HG03280 (cell line): Measurements from ENCODE around the gene GULP1.
A peak's percentile ranks its signal among the peaks of the same experiment; 100 is the strongest.
"Not testable (repeated sequence)": the region's sequence is repeated elsewhere in the genome, so short reads cannot be mapped to it uniquely, and the experiment has no call there.

ENCODE experiments used
- ATAC-seq: cut with Tn5 transposase; IDR thresholded peaks from one replicate; pipeline ENCODE4 v1.9.1; 2021; ENCODE audit warnings: mild to moderate bottlenecking, moderate library complexity; ENCODE audit not compliant: unreplicated experiment

The GULP1 gene

DNA sequence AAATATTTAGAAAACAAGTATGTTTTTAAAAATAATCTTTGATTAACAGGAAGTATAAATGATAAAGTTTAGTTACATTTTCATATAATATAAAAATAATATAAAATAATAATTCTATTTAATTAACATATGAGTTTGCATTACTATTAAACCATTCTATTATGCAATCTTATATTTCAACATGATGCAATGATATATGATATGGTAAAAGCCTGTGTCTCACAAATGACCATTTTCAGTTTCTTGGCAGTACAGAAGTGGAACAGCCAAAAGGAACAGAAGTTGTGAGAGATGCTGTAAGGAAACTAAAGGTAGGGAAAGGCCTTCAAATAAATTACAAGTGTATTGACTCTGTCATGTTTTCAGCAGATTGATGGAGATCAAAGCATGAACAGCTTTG, 230.8 kb downstream of the GULP1 start:
- no peak for ATAC-seq

DNA sequence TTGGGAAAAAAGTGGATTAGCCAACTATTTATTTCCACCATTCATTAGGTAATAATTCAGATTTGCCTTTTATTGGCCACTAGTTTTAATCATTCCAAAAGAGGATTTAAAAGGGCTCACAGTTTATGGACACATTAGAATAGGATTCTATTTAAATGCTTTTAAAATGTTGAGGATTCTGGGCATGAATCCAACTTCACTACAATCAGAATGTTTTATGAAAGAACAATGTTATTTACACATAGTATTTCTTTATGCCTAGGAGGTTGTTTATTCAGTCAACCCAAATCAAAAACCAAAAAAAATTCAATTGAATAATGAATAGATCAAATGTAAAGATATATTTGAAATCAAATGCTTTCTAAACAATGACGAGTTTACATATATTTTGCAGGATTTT, 232.2 kb downstream of the GULP1 start:
- no peak for ATAC-seq

DNA sequence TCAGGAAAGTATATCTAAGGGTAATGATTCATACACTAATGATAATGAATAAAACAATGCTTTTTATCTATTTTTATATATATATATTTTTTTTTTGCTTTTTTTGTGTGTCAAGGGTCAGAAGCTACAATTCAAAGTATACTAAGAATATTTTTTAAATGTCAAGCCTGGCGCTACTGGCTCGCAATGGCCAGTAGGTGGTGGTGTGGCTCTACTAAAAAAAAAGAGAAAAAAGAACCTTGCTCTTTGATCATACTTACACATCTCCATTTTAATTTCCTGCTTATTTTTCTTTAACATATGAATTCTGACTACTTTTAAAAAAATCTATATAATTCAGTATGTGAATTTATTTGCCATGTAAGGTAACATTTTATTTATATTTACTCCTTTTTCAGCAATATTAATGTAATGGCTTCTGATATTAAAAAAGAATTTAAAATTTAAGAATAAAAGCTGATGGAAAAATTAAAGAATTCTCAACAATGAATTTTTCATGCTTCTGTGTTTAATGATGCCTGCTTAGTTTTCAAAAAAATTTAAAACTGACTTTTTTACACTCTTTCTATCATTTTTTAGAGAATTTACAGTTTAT, 232.9 kb downstream of the GULP1 start:
- peak; percentile 75 for ATAC-seq

DNA sequence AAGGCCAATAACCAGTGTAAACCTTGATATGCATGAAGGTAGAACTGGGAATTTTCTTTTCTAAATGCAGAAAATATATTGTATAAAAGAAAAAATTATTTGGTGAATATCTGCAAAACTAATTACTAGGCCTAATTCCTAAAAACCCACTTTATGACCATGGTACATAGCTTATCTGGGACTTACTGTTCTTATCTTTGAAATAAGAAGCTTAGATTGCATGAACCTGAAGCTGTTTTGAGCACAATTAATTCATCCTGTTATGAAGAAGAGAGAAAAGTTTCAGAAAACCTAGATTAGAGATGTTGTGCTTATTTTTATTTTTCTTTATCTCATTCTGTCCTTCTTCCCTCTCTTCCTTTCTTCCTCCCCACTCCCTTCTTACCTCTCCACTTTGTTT, 235.0 kb downstream of the GULP1 start:
- no peak for ATAC-seq

DNA sequence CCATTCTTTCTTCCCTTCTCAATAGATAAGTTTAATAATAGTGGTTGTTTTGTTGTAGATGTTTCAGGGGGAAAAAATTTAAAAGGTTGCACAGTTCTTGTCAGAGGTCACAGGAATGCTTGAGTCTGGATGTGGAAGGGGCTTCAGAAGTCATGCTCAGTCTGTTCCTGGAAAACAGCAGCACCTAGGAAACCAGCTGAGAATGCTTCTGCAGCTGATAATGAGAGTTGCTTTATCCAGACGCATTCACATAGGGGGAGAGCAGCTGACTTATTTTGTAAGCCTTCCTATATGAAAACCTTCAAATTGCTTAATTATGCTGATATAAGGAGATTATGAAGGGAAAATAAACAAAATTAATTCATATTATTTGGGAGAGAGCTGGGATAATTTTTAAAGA, 235.5 kb downstream of the GULP1 start:
- ATAC-seq: no peak

DNA sequence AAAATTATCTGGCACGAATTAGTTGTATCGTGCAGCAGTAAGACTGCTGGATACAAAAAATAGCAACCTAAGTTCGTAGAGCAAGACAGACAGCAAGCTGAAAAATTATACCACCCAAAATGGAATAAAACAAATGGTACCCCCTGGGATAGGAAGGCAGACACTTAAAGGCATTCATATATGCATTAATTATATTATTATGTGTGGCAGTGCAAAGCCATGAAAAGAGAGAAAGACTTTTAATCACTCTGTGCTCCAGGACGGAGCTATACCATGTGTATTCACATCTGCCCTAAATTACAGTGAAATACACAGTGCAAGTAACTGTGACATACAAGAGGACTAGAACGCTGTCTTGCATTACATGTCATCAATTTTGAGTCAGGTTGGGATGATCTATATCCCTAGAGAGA, 235.9 kb downstream of the GULP1 start:
- no peak for ATAC-seq

DNA sequence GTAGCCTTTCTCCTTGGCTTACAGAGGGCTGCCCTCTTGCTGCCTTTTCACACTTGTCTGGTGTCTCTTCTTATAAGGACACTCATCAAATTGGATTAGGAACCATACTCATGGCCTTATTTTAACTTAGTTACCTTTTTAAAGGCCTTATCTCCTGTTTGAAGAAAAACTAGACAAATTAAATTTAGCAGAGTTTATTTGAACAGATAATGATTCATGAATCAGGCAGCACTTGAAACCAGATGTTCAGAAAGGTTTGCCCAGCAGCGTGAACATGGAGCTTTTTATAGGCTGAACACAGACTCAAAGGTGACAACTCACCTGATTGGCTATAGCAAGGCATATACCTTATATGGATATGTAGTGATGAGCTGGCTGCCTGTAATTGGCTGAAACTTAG, 238.0 kb downstream of the GULP1 start:
- no peak for ATAC-seq

DNA sequence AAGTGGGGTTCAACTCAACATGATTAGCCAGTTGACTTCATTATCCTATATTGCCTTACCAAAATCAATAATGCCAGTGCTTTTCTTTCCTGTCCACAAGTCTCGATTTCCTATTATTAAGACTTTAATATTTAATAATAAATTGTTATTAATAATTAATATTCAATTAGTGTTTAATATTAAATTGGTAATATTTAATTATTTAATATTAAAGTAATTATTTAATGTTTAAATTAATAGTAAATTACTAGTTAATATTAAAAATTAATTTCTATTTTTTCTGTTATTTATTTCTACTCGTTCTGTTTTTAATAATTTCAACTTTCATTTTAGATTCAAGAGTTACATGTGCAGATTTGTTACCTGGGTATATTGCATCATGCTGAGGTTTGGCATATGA, 243.2 kb downstream of the GULP1 start:
- no peak for ATAC-seq

DNA sequence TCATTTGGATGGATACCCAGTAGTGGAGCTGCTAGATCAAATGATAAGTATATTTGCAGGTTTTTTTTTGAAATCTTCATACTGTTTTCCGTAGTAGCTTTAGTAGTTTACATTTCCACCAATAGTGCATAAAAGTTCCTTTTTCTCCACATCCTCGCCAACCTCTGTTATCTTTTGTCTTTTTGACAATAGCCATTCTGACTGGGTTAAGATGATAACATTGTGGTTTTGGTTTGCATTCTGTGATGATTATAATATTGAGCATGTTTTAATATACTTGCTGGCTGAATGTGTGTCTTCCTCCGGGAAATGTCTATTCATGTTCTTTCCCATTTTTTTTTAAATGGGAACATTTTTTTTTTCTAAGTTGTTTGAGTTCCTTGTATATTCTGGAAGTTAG, 260.0 kb downstream of the GULP1 start:
- no peak for ATAC-seq

DNA sequence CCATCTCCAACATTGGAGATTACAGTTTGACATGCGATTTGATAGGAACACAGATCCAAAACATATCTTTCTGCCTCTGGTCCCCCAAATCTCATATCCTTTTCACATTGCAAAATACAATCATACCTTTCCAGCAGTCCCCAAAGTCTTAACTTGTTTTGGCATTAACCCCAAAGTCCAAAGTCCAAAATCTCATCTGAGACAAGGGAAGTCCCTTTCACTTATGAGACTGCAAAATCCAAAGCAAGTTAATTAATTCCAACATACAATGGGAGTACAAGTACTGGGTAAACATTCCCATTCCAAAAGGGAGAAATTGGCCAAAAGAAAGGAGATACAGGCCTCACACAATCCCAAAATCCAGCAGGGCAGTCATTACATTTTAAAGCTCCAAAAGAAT, 265.4 kb downstream of the GULP1 start:
- no peak for ATAC-seq

DNA sequence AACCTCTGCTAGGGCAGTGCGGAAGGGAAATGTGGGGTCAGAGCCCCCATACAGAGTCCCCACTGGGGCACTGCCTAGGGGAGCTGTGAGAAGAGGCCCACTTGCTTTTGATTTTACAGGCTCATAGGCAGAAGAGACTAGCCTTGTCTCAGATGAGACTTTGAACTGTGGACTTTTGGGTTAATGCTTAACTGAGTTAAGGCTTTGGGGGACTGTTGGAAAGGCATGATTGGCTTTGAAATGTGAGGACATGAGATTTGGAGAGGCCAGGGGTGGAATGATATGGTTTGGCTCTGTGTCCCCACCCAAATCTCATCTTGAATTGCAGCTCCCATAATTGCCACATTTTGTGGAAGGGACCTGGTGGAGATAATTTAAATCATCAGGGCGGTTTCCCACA, 267.8 kb downstream of the GULP1 start:
- not testable (repeated sequence) for ATAC-seq

DNA sequence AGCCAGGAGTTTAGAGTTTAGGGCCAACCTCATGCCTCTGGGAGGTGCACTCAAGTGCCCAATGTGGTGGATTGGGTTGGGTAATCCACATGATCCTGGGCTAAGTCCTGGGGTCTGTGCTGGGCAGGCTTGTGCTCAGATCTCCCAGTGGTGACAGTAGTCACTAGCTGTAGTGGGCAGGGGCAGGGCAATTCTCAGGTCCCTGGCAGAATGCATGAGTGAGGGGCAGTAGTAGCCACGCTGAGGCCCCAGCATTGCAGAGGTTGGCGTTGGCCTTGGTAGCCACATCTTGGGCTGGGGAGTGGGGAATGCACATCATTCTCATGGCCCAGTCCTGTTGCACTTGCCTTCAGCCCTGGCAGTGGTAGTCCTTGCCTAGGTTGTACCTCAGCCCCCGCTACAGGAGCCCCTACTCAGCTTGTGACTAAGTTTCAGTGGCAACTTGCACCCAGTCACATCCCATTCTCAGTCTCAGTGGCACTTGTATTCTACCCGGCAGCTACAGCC, 269.9 kb downstream of the GULP1 start:
- ATAC-seq: no peak

DNA sequence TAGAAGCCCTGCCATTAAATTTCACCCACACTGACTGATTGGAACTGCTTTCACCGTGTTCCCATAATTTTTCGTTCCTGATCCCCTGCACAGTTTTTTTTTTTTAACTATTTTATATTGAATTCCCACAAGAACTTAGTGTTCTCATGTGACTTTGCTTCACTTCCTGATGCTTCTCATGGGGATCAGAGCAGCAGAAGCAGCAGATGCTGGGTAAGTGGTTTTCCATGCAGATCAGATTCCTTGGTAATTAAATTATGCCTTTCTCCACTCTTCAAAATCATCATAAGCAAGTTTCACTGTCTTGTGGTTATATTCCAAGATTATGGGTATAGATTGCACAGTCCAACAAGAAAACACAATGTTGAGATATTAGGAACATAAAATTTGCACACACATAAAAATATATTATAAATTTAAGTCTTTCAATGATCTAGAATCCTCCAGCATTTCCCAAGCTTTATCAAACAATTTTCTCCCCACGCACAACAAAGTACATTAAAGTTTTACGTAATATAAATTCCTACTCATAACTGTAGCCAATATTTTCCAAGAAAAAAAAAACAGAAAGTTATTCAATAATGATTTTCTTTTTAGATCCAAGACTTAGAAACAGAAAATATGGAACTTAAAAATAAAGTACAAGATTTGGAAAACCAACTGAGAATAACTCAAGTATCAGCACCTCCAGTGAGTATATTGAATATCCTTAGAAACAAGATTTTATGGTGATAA, 277.9 kb downstream of the GULP1 start:
- ATAC-seq: no peak

DNA sequence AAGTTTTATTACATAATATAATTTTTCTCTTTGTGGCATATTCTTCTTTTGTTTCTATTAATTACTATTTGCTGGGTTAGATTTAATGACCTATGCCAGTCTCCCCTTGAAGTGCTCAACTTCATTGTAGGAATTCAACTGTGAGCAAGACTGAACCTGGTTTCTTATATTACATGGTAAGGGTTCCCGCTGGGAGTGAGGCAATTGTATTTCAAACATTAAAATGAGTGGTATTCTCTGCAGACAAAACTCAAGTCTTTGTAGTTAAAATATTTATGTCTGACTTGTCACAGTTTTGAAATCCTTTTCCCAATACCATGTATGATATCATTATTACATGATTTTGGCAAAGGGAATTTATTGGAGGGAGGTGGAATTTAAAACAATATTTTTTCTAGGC, 278.7 kb downstream of the GULP1 start:
- no peak for ATAC-seq

DNA sequence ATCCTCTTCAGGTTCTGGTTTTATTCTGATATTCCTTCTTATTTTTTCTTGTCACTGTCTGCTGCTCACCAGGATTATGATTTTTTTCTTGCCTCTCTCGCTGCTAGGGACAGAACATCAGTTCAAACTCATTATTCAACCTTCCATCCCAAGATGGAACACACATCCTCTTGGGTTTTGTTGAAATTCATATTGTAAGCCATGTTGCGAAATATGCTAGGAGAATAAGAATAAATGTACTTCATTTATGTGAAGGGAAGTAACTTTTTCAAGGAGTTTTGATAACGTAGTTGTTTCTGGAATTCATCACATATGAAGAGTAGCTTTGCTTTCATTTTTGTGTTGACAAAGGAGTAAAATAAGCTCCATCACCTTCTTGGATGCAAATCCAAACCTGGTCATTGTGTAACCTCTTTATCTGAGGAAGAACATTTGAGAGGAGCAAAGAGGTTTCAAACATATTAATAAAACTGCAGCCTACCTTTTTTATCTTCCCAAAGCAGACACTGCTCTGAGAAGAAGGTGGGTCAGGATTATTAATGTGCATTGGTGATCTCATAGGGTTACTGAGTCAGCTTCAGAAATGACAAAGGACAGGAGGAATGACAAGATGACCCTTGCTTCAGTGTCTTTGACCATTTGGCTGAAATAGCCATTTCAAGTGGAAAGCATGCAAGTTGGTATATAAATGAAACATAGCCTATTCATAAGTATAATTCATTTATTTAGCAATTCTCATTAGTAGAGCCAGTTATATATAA, 280.0 kb downstream of the GULP1 start:
- ATAC-seq: no peak

DNA sequence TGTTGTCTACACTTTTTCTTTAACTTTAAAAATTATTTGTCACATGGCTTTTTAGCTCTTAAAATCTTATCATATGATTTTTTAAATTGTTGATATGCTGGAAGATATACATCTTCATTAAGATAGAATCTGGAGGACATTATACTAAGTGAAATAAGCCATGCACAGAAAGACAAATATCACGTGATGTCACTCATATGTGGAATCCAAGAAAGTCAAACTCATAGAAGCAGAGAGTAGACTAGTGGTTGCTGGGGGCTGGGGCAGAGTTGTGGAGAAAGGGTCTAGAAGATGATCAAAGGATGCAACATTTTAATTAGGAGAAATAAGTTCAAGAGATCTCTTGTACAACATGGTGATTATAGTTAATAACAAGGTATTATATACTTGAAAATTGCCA, 280.9 kb downstream of the GULP1 start:
- ATAC-seq: no peak

DNA sequence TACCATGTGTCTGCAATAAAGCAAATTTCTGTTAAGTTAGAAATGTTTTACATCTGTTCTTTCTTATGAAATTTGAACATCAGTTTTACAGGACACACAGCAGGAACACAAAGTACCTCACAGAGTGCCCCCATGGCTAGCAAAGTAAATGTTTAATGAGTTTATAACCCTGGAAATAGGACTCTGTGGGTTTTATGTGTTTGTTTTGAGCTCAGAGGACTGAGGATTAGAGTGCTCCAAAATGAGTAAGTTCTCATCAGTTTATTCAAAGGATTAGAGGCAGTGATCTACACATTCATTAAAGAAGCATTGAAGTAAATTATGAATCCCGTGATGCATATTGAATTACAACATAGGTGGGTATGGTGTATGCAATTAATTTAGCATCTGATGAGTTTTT, 281.8 kb downstream of the GULP1 start:
- ATAC-seq: no peak

DNA sequence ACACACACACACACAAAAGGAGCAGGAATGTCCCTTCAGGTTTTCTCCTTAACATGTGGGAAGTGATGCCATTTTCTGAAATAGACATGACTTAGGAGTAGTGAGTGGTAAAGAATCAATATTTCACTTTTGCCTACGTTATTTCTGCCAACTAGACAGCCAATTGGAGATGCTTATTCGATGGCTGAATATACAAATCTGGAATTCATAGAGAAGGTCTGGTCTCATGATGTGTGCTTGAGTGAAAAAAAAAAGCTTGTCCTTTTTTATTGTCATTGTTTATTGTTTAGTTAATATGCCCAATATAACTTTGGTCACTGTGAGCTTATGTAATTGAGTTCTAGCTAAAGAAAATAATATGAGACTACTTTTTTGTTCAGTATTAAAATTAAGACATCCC, 284.3 kb downstream of the GULP1 start:
- no peak for ATAC-seq

DNA sequence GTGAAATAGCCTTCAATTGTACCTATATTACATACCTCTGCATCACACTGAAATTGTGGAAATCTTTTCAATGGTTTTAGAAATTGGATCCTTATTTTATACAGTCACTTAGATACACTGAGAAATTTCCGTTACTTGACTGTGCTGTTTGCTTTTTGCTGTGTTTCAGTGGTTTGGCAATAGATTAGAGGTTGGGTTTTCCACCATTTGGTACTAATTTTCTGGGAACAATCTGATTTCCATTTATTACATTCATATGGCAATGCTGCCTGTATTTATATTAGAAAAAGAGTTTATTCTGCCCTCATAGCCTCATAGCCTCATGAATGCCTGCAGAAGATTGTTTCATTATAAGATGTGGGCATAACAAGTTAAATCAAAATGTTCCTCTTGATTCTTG, 285.0 kb downstream of the GULP1 start:
- no peak for ATAC-seq

DNA sequence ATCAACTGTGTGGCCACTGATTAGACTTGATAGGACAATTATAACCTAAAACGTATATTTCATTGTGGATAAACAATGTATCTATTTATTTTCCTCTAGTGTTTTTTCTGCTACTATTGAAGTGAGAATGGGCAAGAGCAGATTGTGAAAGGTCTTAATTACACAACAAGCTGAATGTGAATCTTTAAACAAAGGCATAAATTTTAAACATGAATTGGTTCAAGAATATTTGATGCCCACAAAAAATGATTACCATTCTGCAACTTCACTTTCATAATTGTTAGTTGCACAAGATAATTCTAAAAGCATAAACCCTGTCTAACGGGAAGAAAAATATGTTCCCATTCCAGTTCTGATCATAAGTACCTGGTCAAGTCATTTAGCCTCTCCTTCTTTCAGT, 285.6 kb downstream of the GULP1 start:
- no peak for ATAC-seq

DNA sequence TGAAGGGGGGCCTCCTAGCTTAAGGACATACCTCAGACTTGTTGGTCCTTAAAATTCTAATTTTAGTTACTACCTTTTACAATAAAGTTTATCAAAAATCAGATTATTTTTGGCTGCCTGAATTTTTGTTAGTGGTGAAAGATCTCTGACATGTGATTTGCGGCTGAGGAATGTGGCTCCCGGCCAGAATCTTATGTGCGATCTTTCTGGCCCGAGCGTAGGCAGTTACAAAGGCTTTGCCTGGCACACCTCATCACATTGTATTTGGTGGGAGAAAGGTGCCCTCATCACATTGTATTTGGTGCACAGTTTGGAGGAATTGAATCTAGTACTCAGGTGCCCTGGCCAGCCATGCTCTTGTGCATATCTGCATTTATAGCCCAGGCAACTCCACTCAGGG, 289.1 kb downstream of the GULP1 start:
- ATAC-seq: no peak

DNA sequence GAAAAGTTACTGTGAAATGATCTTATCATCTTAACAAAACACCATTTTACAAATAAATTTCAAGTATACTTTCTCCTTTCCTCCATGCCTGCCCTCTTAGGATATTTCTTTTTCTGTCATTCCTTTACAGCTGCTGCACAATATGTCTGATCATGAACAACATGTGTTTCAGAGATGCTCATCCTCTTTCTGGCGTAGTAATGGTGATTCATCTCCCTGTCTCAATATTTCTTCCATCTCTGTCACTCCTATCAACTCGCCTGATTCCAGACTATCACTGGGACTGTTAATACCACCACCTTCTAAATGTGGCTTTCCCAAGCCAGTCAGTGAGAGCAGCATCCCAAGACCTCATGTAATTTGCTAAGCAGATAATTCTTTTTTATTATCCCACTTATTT, 290.5 kb downstream of the GULP1 start:
- no peak for ATAC-seq
